K562 (cell line): ENCODE results near the gene HEXIM2. TPM values are rescaled to one million over a fixed set of nuclear protein-coding genes. Genes with fewer than 3 reads are reported as not detected.
A peak's percentile ranks its signal among the peaks of the same experiment; 100 is the strongest.

Experiments used
- E4F1 ChIP-seq: fragments of 250-450 bp; sonication (Bioruptor Pico); IDR thresholded peaks from 2 replicates; pipeline ENCODE4 v1.5.0; 2021; ENCODE audit warnings: mild to moderate bottlenecking, borderline replicate concordance
- FOXA1 ChIP-seq: fragments of 450-650 bp; IDR thresholded peaks from 2 replicates; pipeline ENCODE4 v1.6.1; 2016; ENCODE audit warnings: mild to moderate bottlenecking, borderline replicate concordance
- MTA3 ChIP-seq: fragments of 450-650 bp; formaldehyde crosslinking; IDR thresholded peaks from 2 replicates; pipeline ENCODE4 v1.6.1; 2017; ENCODE audit warnings: mild to moderate bottlenecking, borderline replicate concordance
- PPARD ChIP-seq: fragments of 250-450 bp; sonication (Bioruptor Pico); IDR thresholded peaks from 2 replicates; pipeline ENCODE4 v1.8.0; 2022; ENCODE audit warnings: inconsistent platforms, mild to moderate bottlenecking, moderate library complexity
- SRSF3 ChIP-seq: fragments of 200-400 bp; formaldehyde crosslinking; IDR thresholded peaks from 2 replicates; pipeline ENCODE4 v1.6.1; 2016; ENCODE audit warnings: mild to moderate bottlenecking, low read length, moderate library complexity; ENCODE audit not compliant: insufficient read depth
- TFAP4 ChIP-seq: sonication (generic); formaldehyde crosslinking; IDR thresholded peaks from 2 replicates; pipeline ENCODE4 v1.8.0; 2022; ENCODE audit warnings: missing genetic modification reagents, mild to moderate bottlenecking, moderate library complexity, borderline replicate concordance
- ZBTB40 ChIP-seq, 2 experiments: fragments of 450-650 bp in 1 of 2; sonication (generic) in 1 of 2; formaldehyde crosslinking in 1 of 2; IDR thresholded peaks; 2 replicates each; pipeline versions ENCODE4 v1.7.1 to v1.9.0; 2016 to 2022; ENCODE audit warnings: inconsistent platforms in 1 of 2, mild to moderate bottlenecking in 1 of 2, missing genetic modification reagents in 1 of 2
- ZBTB49 ChIP-seq: sonication (generic); formaldehyde crosslinking; IDR thresholded peaks from 2 replicates; pipeline ENCODE4 v1.8.0; 2022; ENCODE audit warnings: missing genetic modification reagents, mild to moderate bottlenecking, borderline replicate concordance
- ZNF239 ChIP-seq: fragments of 250-450 bp; sonication (Bioruptor Pico); IDR thresholded peaks from 2 replicates; pipeline ENCODE4 v1.4.0; 2020; ENCODE audit warnings: mild to moderate bottlenecking
- polyA plus RNA-seq, 8 experiments: library from polyadenylated mRNA; depleted of rRNA in 4 of 8; stranded (reverse) in 5 of 8; unstranded in 3 of 8; fragments of >200 nt; fragmentation: Nextera tagmentation in 2 of 8; fragmentation: Illumina TruSeq in 1 of 8; extraction: Ambion mirVana in 2 of 8; extraction: Trizol in 1 of 8; gene quantifications; 2 replicates each; pipeline versions ENCODE4 v1.2.1 to v1.2.3, GENCODE V29; 2011 to 2014; ENCODE audit warnings: inconsistent platforms in 1 of 8, missing spikeins in 1 of 8
- total RNA-seq, 7 experiments: library from RNA; depleted of rRNA in 6 of 7; stranded (reverse); fragments of >200 nt in 6 of 7; fragmentation: Illumina TruSeq in 2 of 7; extraction: Trizol in 2 of 7; gene quantifications; 2 replicates each; pipeline versions ENCODE4 v1.2.1 to v1.2.3, GENCODE V29; 2011 to 2021; ENCODE audit warnings: low replicate concordance in 1 of 7

The HEXIM2 gene
- total and polyA plus RNA-seq, 9 of the 15 experiments (the other 6 are each of a cell fraction or from before 2014, with no cell fraction given), result 0.69 to 3.4 (median 1.1) TPM; not detected in 2

GRCh38 chr17:45132572-45133463 lies 28.9 kb upstream of the HEXIM2 start (continued):
- TF ChIP-seq ZBTB40 (IDR thresholded peaks at IDR 0.05), result peak; percentile 40; the same call in 1 of the 2 replicates
- no peak for TF ChIP-seq ZBTB40 (CRISPR knock-in tag; IDR thresholded peaks at IDR 0.05)
- no peak for TF ChIP-seq SRSF3
- no peak for TF ChIP-seq FOXA1
- no peak for TF ChIP-seq E4F1 (CRISPR knock-in tag)
- TF ChIP-seq ZNF239 (CRISPR knock-in tag), result no peak
- TF ChIP-seq ZBTB49 (CRISPR knock-in tag), result no peak
- peak; percentile 67 for TF ChIP-seq TFAP4 (CRISPR knock-in tag)
- TF ChIP-seq PPARD (CRISPR knock-in tag), result no peak
- TF ChIP-seq MTA3, result 0 out of 2 replicates have a peak, but pooled peaks have one; percentile 33
